ENCODE data around the gene NMRK1. TPM values are rescaled to one million over a fixed set of nuclear protein-coding genes. Genes with fewer than 3 reads are reported as not detected.

The NMRK1 gene
- total and polyA plus RNA-seq, 8 donors: 1.2 to 73.3 (median 19.3) TPM

- no peak for DNase-seq
- no peak overlapping the region for H3K27ac ChIP-seq
- intact Hi-C loops (cut with DNase I; ENCODE audit: low total_unique reads): no loop called here
- no peaks in the 10 kb centered on the region for H3K9me3 ChIP-seq
- 78 to 100% (median 90%) methylated on average over 1 of the region's 1 CpG for WGBS, 5 donors
- H3K27me3 ChIP-seq: no peaks in the 10 kb centered on the region
- no peak overlapping the region for H3K4me3 ChIP-seq
- H3K4me1 ChIP-seq: peaks cover 0 to 38% (median 8%) of the 10 kb centered on the region in 4 donors
- TF ChIP-seq POLR2AphosphoS5 (IDR thresholded peaks at IDR 0.05): no peak
- TF ChIP-seq CTCF (IDR thresholded peaks at IDR 0.05): no peak
- TF ChIP-seq POLR2A (IDR thresholded peaks at IDR 0.05): no peak
- TF ChIP-seq EP300 (IDR thresholded peaks at IDR 0.05): no peak
- peaks cover 8 to 47% (median 36%) of the 10 kb centered on the region in 4 donors for H3K36me3 ChIP-seq
Observed at GRCh38 chr9:75117564-75117963, 29.6 kb upstream of the NMRK1 start.

GRCh38 chr9:75116306-75116705 is 28.4 kb upstream of the NMRK1 start:
- WGBS, 5 donors: 75 to 82% (median 76%) methylated on average over 4 of the region's 4 CpGs
- no peak for DNase-seq
- Histone ChIP-seq H3K9me3 (no peaks in the 10 kb centered on the region), H3K36me3 (peaks cover 8 to 36% (median 32%) of the 10 kb centered on the region in 4 donors), H3K4me1 (peaks cover 0 to 50% (median 15%) of the 10 kb centered on the region in 4 donors), H3K27me3 (no peaks in the 10 kb centered on the region), H3K4me3 (no peak overlapping the region), H3K27ac (no peak overlapping the region)
- intact Hi-C loops (cut with DNase I; ENCODE audit: low total_unique reads): no loop called here
- no peak for TF ChIP-seq POLR2AphosphoS5 (IDR thresholded peaks at IDR 0.05)
- no peak for TF ChIP-seq EP300 (IDR thresholded peaks at IDR 0.05)
- TF ChIP-seq CTCF (IDR thresholded peaks at IDR 0.05): no peak
- no peak for TF ChIP-seq POLR2A (IDR thresholded peaks at IDR 0.05)

GRCh38 chr9:75112789-75113188 is 24.8 kb upstream of the NMRK1 start:
- intact Hi-C loops (cut with DNase I; ENCODE audit: low total_unique reads): no loop called here
- DNase-seq: no peak
- 37 to 56% (median 43%) methylated on average over 4 of the region's 4 CpGs for WGBS, 5 donors
- H3K4me1 ChIP-seq: peaks cover 0 to 77% (median 36%) of the 10 kb centered on the region in 4 donors
- no peaks in the 10 kb centered on the region for H3K27me3 ChIP-seq
- H3K27ac ChIP-seq: peak overlapping the region in 1 of 5 donors; percentile 26
- no peaks in the 10 kb centered on the region for H3K9me3 ChIP-seq
- peaks cover 0 to 3% (median 2%) of the 10 kb centered on the region in 4 donors for H3K36me3 ChIP-seq
- no peak overlapping the region for H3K4me3 ChIP-seq
- no peak for TF ChIP-seq POLR2A (IDR thresholded peaks at IDR 0.05)
- no peak for TF ChIP-seq POLR2AphosphoS5 (IDR thresholded peaks at IDR 0.05)
- no peak for TF ChIP-seq EP300 (IDR thresholded peaks at IDR 0.05)
- TF ChIP-seq CTCF (IDR thresholded peaks at IDR 0.05): no peak

- H3K9me3 ChIP-seq: no peaks in the 10 kb centered on the region
- DNase-seq: peak; percentile 39 to 74
- no peaks in the 10 kb centered on the region for H3K36me3 ChIP-seq
- H3K27ac ChIP-seq: peak overlapping the region in 3 of 5 donors; percentile 4 to 56 (median 47)
- WGBS, 5 donors: 37 to 61% (median 52%) methylated on average over 5 of the region's 5 CpGs
- H3K27me3 ChIP-seq: no peaks in the 10 kb centered on the region
- no peak overlapping the region for H3K4me3 ChIP-seq
- intact Hi-C loops (cut with DNase I; ENCODE audit: low total_unique reads): no loop called here
- peaks cover 0 to 86% (median 42%) of the 10 kb centered on the region in 4 donors for H3K4me1 ChIP-seq
- TF ChIP-seq CTCF (IDR thresholded peaks at IDR 0.05) (no peak), EP300 (IDR thresholded peaks at IDR 0.05) (no peak), POLR2AphosphoS5 (IDR thresholded peaks at IDR 0.05) (peak in 1 of 3 donors; percentile 27), POLR2A (IDR thresholded peaks at IDR 0.05) (no peak)
Observed at GRCh38 chr9:75111019-75111622, 23.2 kb upstream of the NMRK1 start.

Data from stomach (tissue), 9 donors.